Left ventricle myocardium inferior (tissue), 1 donor: ENCODE data around the gene STN1. TPM values are rescaled to one million over a fixed set of nuclear protein-coding genes. Genes with fewer than 3 reads are reported as not detected.

Source experiments
- DNase-seq: peaks from one replicate; pipeline ENCODE4 v3.0.0-alpha.2; 2020
- H3K27ac ChIP-seq: fragments of 200-600 bp; replicated peaks from 2 replicates; pipeline ENCODE4 v1.8.0; 2021
- H3K27me3 ChIP-seq: fragments of 200-600 bp; 2 replicates; pipeline ENCODE4 v1.8.0; 2021; ENCODE audit warnings: low read depth
- H3K36me3 ChIP-seq: fragments of 200-600 bp; 2 replicates; pipeline ENCODE4 v1.8.0; 2021
- H3K4me1 ChIP-seq: fragments of 200-600 bp; 2 replicates; pipeline ENCODE4 v1.8.0; 2021
- H3K4me3 ChIP-seq: fragments of 200-600 bp; 2 replicates; pipeline ENCODE4 v1.8.0; 2021; ENCODE audit warnings: mild to moderate bottlenecking, moderate library complexity
- H3K9me3 ChIP-seq: fragments of 200-600 bp; replicated peaks from 2 replicates; pipeline ENCODE4 v1.8.0; 2021
- CTCF ChIP-seq: fragments of 200-600 bp; IDR thresholded peaks from 2 replicates; pipeline ENCODE4 v1.8.0; 2021; ENCODE audit warnings: antibody characterized with exemption, mild to moderate bottlenecking, borderline replicate concordance
- intact Hi-C: fragments of 100-400 bp; cut with micrococcal nuclease; formaldehyde crosslinking; loops from one replicate; pipeline ENCODE4 v1.11.0; 2022
- long read RNA-seq: library from polyadenylated mRNA; unstranded; transcript quantifications from one replicate; pipeline ENCODE4 v2.0.0, GENCODE V29; 2021
- total RNA-seq: library from RNA; stranded (reverse); fragmentation: NEBNext Ultra II Directional; extraction: Animal tissue kit (Norgen Biotek cat#: 25700); gene quantifications from one replicate; pipeline ENCODE4 v1.2.1, GENCODE V29; 2021
- donor health status: DM: no; HTN: yes; CAD: no; lungs with severe emphysema.

STN1 gene
- 30.7 TPM for total RNA-seq
- long read RNA-seq, transcript STN1-201 (10 exons, 1,417 nt) = major isoform, 43 of 60 reads
- long read RNA-seq, transcript STN1-202 (9 exons, 1,311 nt) = minor isoform, 6 of 60 reads
- long read RNA-seq, partial matches to known transcripts = 1 of 60 reads
- long read RNA-seq, other reads (novel, unspliced or antisense) = 6 of 60 reads

GRCh38 chr10:103918053-103918846 lies at the start of gene STN1:
Gene STN1, minus strand, starts transcription at chr10:103918184. Its CDS starts 590 bp downstream, at chr10:103917594.
- peak; percentile 98 for DNase-seq
- peak within 1 kb of the TSS; percentile 78 for H3K4me3 ChIP-seq
- peaks cover 6% of the 10 kb centered on the region for H3K9me3 ChIP-seq
- TF ChIP-seq CTCF = no peak
- H3K36me3 ChIP-seq = peaks cover under 1% of the 10 kb centered on the region
- H3K27me3 ChIP-seq = no peaks in the 10 kb centered on the region
- peak within 1 kb of the TSS; percentile 98 for H3K27ac ChIP-seq
- intact Hi-C loops = no loop called here
- peaks cover 52% of the 10 kb centered on the region for H3K4me1 ChIP-seq

GRCh38 chr10:103967448-103968071 lies 49.6 kb upstream of the STN1 start:
- no peak for DNase-seq
- Histone ChIP-seq H3K36me3 (no peaks in the 10 kb centered on the region), H3K4me1 (peaks cover 61% of the 10 kb centered on the region), H3K9me3 (no peaks in the 10 kb centered on the region), H3K27ac (peak overlapping the region; percentile 98), H3K27me3 (no peaks in the 10 kb centered on the region), H3K4me3 (peak overlapping the region; percentile 88)
- intact Hi-C loops = loop anchor here (10.0 kb wide), 1 partner anchor 83 kb away; no protein-coding TSS in a partner anchor
- peak; percentile 19 for TF ChIP-seq CTCF

GRCh38 chr10:103966671-103967447 lies 48.9 kb upstream of the STN1 start, which contains the start of gene SLK:
Gene SLK, plus strand, starts transcription at chr10:103967140. Its CDS starts 606 bp downstream, at chr10:103967746.
- peak; percentile 85 for DNase-seq
- intact Hi-C loops = loop anchor here (10.0 kb wide), 1 partner anchor 82 kb away; no protein-coding TSS in a partner anchor
- peak within 1 kb of the TSS; percentile 98 for H3K27ac ChIP-seq
- no peaks in the 10 kb centered on the region for H3K36me3 ChIP-seq
- peaks cover 57% of the 10 kb centered on the region for H3K4me1 ChIP-seq
- H3K9me3 ChIP-seq = no peaks in the 10 kb centered on the region
- TF ChIP-seq CTCF = no peak
- H3K27me3 ChIP-seq = no peaks in the 10 kb centered on the region
- peak within 1 kb of the TSS; percentile 88 for H3K4me3 ChIP-seq

GRCh38 chr10:103960103-103960502 lies 42.1 kb upstream of the STN1 start:
- Histone ChIP-seq H3K4me3 (no peak overlapping the region), H3K36me3 (no peaks in the 10 kb centered on the region), H3K27me3 (no peaks in the 10 kb centered on the region), H3K27ac (no peak overlapping the region), H3K9me3 (no peaks in the 10 kb centered on the region), H3K4me1 (peaks cover 5% of the 10 kb centered on the region)
- TF ChIP-seq CTCF = no peak
- intact Hi-C loops = loop anchor here (10.0 kb wide), 1 partner anchor 75 kb away; no protein-coding TSS in a partner anchor
- DNase-seq = no peak

- no peak for DNase-seq
- no peak overlapping the region for H3K4me3 ChIP-seq
- intact Hi-C loops = no loop called here
Measured at GRCh38 chr10:103958996-103959395, 41.0 kb upstream of the STN1 start.

More at GRCh38 chr10:103958996-103959395, 41.0 kb upstream of the STN1 start:
- Histone ChIP-seq H3K9me3 (peaks cover 9% of the 10 kb centered on the region), H3K4me1 (peaks cover 5% of the 10 kb centered on the region), H3K36me3 (no peaks in the 10 kb centered on the region), H3K27me3 (no peaks in the 10 kb centered on the region), H3K27ac (no peak overlapping the region)
- no peak for TF ChIP-seq CTCF
